Erythroblast (primary cell): ENCODE measurements around the gene DPYSL5.
"Not testable (repeated sequence)": the region's sequence is repeated elsewhere in the genome, so short reads cannot be mapped to it uniquely, and the experiment has no call there.

ENCODE experiments used
- DNase-seq, 2 experiments: peaks; one replicate each; lab custom pipeline; 2025; lab: John Stamatoyannopoulos, UW
- GATA1 ChIP-seq: IDR thresholded peaks from 2 replicates; pipeline ENCODE4 v1.6.1; 2011; ENCODE audit warnings: low read depth, mild to moderate bottlenecking, control low read depth, low read length, moderate library complexity
- POLR2A ChIP-seq: IDR thresholded peaks from 2 replicates; pipeline ENCODE4 v1.6.1; 2011; ENCODE audit warnings: mild to moderate bottlenecking, low read length

DPYSL5 gene

GRCh38 chr2:26847655-26848335 lies at the start of gene DPYSL5:
Gene DPYSL5, plus strand, starts transcription at chr2:26848132. Its CDS starts 50,368 bp downstream, at chr2:26898500.
- TF ChIP-seq POLR2A (no peak), GATA1 (no peak)
- DNase-seq = no peak

- peak in 1 of 2 experiments; percentile 37 for DNase-seq
- TF ChIP-seq GATA1 = no peak
- no peak for TF ChIP-seq POLR2A
Observed at GRCh38 chr2:26801328-26801727, 46.6 kb upstream of the DPYSL5 start.

- TF ChIP-seq POLR2A (no peak), GATA1 (no peak)
- DNase-seq = no peak
Observed at GRCh38 chr2:26801796-26802195, 46.1 kb upstream of the DPYSL5 start.

GRCh38 chr2:26805241-26805676 lies 42.7 kb upstream of the DPYSL5 start:
- no peak for DNase-seq
- no peak for TF ChIP-seq POLR2A
- no peak for TF ChIP-seq GATA1

- DNase-seq = no peak
- TF ChIP-seq POLR2A (no peak), GATA1 (no peak)
Observed at GRCh38 chr2:26807788-26808460, 40.0 kb upstream of the DPYSL5 start.

- DNase-seq = no peak
- no peak for TF ChIP-seq GATA1
- TF ChIP-seq POLR2A = no peak
Observed at GRCh38 chr2:26809211-26809610, 38.7 kb upstream of the DPYSL5 start.

- TF ChIP-seq GATA1 = no peak
- no peak for DNase-seq
Observed at GRCh38 chr2:26809876-26810577, 37.9 kb upstream of the DPYSL5 start.

- DNase-seq = no peak
Observed at GRCh38 chr2:26811261-26811660, 36.7 kb upstream of the DPYSL5 start.

GRCh38 chr2:26811791-26812694 lies 35.9 kb upstream of the DPYSL5 start:
- no peak for TF ChIP-seq GATA1
- no peak for TF ChIP-seq POLR2A
- DNase-seq = no peak

More at GRCh38 chr2:26811261-26811660, 36.7 kb upstream of the DPYSL5 start:
- TF ChIP-seq POLR2A (no peak), GATA1 (no peak)

- no peak for DNase-seq
Observed at GRCh38 chr2:26812731-26813130, 35.2 kb upstream of the DPYSL5 start.

GRCh38 chr2:26814072-26814765 lies 33.7 kb upstream of the DPYSL5 start:
- DNase-seq = not testable (repeated sequence)

More at GRCh38 chr2:26812731-26813130, 35.2 kb upstream of the DPYSL5 start:
- TF ChIP-seq GATA1 (no peak), POLR2A (no peak)

- peak; percentile 17 to 60 for DNase-seq
- no peak for TF ChIP-seq GATA1
Observed at GRCh38 chr2:26816893-26817292, 31.0 kb upstream of the DPYSL5 start.

- DNase-seq = no peak
- TF ChIP-seq GATA1 = no peak
Observed at GRCh38 chr2:26818255-26818654, 29.7 kb upstream of the DPYSL5 start.

- TF ChIP-seq GATA1 (no peak), POLR2A (no peak)
- DNase-seq = no peak
Observed at GRCh38 chr2:26818972-26819371, 29.0 kb upstream of the DPYSL5 start.
